DOHH2 (cell line): Measurements from ENCODE around the gene LETM1.

Experiments
- H3F3A ChIP-seq: fragments of 200-600 bp; sonication (generic), shearing (Covaris generic); 2 replicates; pipeline ENCODE4 v1.6.0; 2016; ENCODE audit warnings: antibody characterized with exemption, mild to moderate bottlenecking; ENCODE audit not compliant: control insufficient read depth, insufficient read depth
- H3K27ac ChIP-seq: fragments of 200-600 bp; sonication (generic); 2 replicates; pipeline ENCODE4 v1.5.1; 2014; ENCODE audit warnings: low read depth, mild to moderate bottlenecking, low read length, moderate library complexity
- H3K27me3 ChIP-seq: fragments of 200-600 bp; sonication (generic); 2 replicates; pipeline ENCODE4 v1.6.1; 2014; ENCODE audit warnings: mild to moderate bottlenecking, low read length, mixed read lengths; ENCODE audit not compliant: control insufficient read depth
- H3K36me3 ChIP-seq: fragments of 200-600 bp; sonication (generic); 2 replicates; pipeline ENCODE4 v1.6.1; 2014; ENCODE audit warnings: mild to moderate bottlenecking, low read length, moderate library complexity, mixed read lengths; ENCODE audit not compliant: control insufficient read depth
- H3K4me1 ChIP-seq: fragments of 200-600 bp; sonication (generic); 2 replicates; pipeline ENCODE4 v1.6.1; 2014; ENCODE audit warnings: mild to moderate bottlenecking, low read length, mixed read lengths; ENCODE audit not compliant: control insufficient read depth
- H3K4me2 ChIP-seq: fragments of 200-600 bp; sonication (generic); 2 replicates; pipeline ENCODE4 v1.6.0; 2014; ENCODE audit warnings: mild to moderate bottlenecking, low read length, moderate library complexity
- H3K4me3 ChIP-seq: fragments of 200-600 bp; sonication (generic); 2 replicates; pipeline ENCODE4 v1.5.1; 2014; ENCODE audit warnings: mild to moderate bottlenecking, low read length, mixed read lengths
- H3K79me2 ChIP-seq: fragments of 200-600 bp; sonication (generic); 2 replicates; pipeline ENCODE4 v1.6.1; 2014; ENCODE audit warnings: mild to moderate bottlenecking, low read length, mixed read lengths; ENCODE audit not compliant: control insufficient read depth
- H3K9me2 ChIP-seq: fragments of 200-600 bp; sonication (generic); replicated peaks from 2 replicates; pipeline ENCODE4 v1.6.1; 2014; ENCODE audit warnings: mild to moderate bottlenecking, low read length, mixed read lengths; ENCODE audit not compliant: control insufficient read depth
- H3K9me3 ChIP-seq: fragments of 200-600 bp; sonication (generic); 2 replicates; pipeline ENCODE4 v1.6.1; 2014; ENCODE audit warnings: antibody characterized with exemption, low read length, mixed read lengths; ENCODE audit not compliant: control insufficient read depth, insufficient read depth
- H4K20me1 ChIP-seq: fragments of 200-600 bp; sonication (generic); 2 replicates; pipeline ENCODE4 v1.6.0; 2014; ENCODE audit warnings: low read depth, mild to moderate bottlenecking, antibody characterized with exemption, low read length, moderate library complexity; ENCODE audit not compliant: control insufficient read depth, insufficient read depth
- EZH2phosphoT487 ChIP-seq: fragments of 200-600 bp; sonication (generic); IDR thresholded peaks from 2 replicates; pipeline ENCODE4 v1.6.1; 2017; ENCODE audit warnings: borderline replicate concordance, mild to moderate bottlenecking, antibody characterized with exemption, low read length, moderate library complexity, mixed read lengths
- TF ChIP-seq, protein P1 (sequence below): fragments of 200-600 bp; sonication (generic); IDR thresholded peaks from one replicate; pipeline ENCODE4 v1.5.1; 2014; ENCODE audit warnings: antibody characterized with exemption, mild to moderate bottlenecking, low read depth, low read length; ENCODE audit not compliant: poor library complexity, severe bottlenecking

Gene LETM1

DNA sequence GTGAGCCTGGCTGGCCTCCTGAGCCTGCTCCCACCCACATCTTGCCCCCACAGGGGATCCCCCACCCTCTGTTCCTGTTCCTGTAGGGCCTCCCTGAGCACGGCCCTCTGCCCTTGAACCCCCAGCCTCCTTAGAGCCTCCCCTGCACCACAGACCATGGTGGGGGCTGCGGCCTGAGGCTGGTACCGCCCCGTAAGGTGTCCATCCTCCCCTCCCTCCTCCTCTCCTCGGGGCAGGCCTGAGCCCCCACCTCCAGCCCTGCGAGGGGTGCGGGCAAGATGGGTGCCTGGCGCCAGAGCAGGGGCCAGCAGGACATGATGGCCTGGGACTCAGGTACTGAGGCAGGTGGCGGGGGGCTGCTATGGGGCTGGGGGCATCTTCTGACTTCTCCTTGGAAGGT is 91.3 kb downstream of the LETM1 start:
- no peak overlapping the region for H3K4me3 ChIP-seq
- no peaks in the 10 kb centered on the region for H3K9me2 ChIP-seq
- H3K27ac ChIP-seq = no peak overlapping the region
- peaks cover 23% of the 10 kb centered on the region for H3K4me1 ChIP-seq
- TF ChIP-seq EZH2phosphoT487 = no peak
- TF ChIP-seq, protein P1, sequence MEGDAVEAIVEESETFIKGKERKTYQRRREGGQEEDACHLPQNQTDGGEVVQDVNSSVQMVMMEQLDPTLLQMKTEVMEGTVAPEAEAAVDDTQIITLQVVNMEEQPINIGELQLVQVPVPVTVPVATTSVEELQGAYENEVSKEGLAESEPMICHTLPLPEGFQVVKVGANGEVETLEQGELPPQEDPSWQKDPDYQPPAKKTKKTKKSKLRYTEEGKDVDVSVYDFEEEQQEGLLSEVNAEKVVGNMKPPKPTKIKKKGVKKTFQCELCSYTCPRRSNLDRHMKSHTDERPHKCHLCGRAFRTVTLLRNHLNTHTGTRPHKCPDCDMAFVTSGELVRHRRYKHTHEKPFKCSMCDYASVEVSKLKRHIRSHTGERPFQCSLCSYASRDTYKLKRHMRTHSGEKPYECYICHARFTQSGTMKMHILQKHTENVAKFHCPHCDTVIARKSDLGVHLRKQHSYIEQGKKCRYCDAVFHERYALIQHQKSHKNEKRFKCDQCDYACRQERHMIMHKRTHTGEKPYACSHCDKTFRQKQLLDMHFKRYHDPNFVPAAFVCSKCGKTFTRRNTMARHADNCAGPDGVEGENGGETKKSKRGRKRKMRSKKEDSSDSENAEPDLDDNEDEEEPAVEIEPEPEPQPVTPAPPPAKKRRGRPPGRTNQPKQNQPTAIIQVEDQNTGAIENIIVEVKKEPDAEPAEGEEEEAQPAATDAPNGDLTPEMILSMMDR = no peak
- H3K79me2 ChIP-seq = no peaks in the 10 kb centered on the region
- no peaks in the 10 kb centered on the region for H3K9me3 ChIP-seq
- no peak overlapping the region for H3K4me2 ChIP-seq
- H4K20me1 ChIP-seq = peaks cover 4% of the 10 kb centered on the region; the same call in 1 of the 2 replicates
- H3K27me3 ChIP-seq = peaks cover 39% of the 10 kb centered on the region
- H3F3A ChIP-seq = no peaks in the 10 kb centered on the region
- H3K36me3 ChIP-seq = no peaks in the 10 kb centered on the region

DNA sequence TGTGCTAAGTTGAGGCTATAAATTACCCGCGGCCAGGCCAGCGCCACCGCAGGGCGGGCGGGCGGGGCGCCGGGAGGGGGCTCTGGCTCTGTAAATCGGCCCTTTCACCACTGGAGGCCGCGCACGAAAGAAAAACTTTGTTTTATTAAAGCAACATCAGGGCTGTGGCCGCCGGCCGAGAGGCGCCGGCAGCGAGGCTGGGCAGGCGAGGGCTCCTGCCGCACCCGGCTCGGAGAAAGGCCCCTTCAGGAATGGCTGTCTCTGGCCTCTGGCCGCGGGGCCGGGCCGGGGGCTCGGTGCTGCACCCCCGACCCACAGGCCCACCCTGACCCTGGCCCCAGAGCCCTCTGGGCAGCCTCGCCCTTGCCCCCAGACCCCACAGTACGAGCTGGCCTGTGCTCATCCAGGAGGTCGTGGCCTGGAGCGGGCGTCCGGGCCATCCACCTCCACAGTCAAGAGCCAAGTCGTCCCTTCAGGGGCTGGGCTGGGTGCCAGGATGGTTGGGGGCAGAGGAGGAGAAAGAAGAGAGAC is 92.3 kb downstream of the LETM1 start:
- no peaks in the 10 kb centered on the region for H3K79me2 ChIP-seq
- peaks cover 28% of the 10 kb centered on the region for H3K27me3 ChIP-seq
- no peak overlapping the region for H3K4me2 ChIP-seq
- no peaks in the 10 kb centered on the region for H3K36me3 ChIP-seq
- no peak overlapping the region for H3K27ac ChIP-seq
- TF ChIP-seq, protein P1 = no peak
- no peak for TF ChIP-seq EZH2phosphoT487
- no peaks in the 10 kb centered on the region for H3F3A ChIP-seq
- H3K4me1 ChIP-seq = peaks cover 15% of the 10 kb centered on the region
- H3K4me3 ChIP-seq = no peak overlapping the region
- no peaks in the 10 kb centered on the region for H3K9me3 ChIP-seq
- no peaks in the 10 kb centered on the region for H3K9me2 ChIP-seq
- peaks cover 4% of the 10 kb centered on the region; the same call in 1 of the 2 replicates for H4K20me1 ChIP-seq

DNA sequence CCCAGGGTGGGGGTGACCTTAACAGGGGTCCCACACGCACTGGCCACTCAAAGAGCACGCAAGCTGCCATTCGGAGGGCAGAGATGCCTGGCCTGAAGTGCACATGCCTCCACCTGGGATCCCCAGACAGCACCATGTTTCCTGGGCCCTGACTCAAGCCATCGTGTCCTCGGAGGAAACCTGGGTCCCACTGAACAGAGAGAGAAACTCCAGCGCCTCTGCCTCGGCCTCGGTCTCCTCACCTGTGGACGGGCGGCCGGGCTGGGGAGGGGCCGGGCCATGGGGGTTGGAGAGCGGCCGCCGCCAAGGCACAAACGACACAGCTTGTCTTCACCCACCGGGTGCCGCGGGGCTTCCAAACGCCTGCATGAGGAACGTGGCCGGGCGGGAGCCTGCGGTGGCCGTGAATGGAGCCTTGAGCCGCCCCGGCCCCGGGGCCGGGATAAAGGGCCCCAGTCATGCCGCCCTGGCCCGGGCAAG is 92.8 kb downstream of the LETM1 start:
- no peak overlapping the region for H3K4me3 ChIP-seq
- H3K36me3 ChIP-seq = no peaks in the 10 kb centered on the region
- no peaks in the 10 kb centered on the region for H3K9me2 ChIP-seq
- H3K4me1 ChIP-seq = peaks cover 10% of the 10 kb centered on the region
- no peaks in the 10 kb centered on the region for H3K9me3 ChIP-seq
- H3K27ac ChIP-seq = no peak overlapping the region
- peaks cover 23% of the 10 kb centered on the region for H3K27me3 ChIP-seq
- TF ChIP-seq, protein P1 = no peak
- TF ChIP-seq EZH2phosphoT487 = no peak
- H4K20me1 ChIP-seq = peaks cover 4% of the 10 kb centered on the region; the same call in 1 of the 2 replicates
- H3F3A ChIP-seq = no peaks in the 10 kb centered on the region
- H3K79me2 ChIP-seq = no peaks in the 10 kb centered on the region
- H3K4me2 ChIP-seq = no peak overlapping the region
